ENCODE measurements around the gene PTPA. TPM values are rescaled to one million over a fixed set of nuclear protein-coding genes. Genes with fewer than 3 reads are reported as not detected.
"Not testable (repeated sequence)": the region's sequence is repeated elsewhere in the genome, so short reads cannot be mapped to it uniquely, and the experiment has no call there.

The PTPA gene
- total RNA-seq, 1 donor from 2014 or later, result 162 TPM

- TF ChIP-seq, protein P1, sequence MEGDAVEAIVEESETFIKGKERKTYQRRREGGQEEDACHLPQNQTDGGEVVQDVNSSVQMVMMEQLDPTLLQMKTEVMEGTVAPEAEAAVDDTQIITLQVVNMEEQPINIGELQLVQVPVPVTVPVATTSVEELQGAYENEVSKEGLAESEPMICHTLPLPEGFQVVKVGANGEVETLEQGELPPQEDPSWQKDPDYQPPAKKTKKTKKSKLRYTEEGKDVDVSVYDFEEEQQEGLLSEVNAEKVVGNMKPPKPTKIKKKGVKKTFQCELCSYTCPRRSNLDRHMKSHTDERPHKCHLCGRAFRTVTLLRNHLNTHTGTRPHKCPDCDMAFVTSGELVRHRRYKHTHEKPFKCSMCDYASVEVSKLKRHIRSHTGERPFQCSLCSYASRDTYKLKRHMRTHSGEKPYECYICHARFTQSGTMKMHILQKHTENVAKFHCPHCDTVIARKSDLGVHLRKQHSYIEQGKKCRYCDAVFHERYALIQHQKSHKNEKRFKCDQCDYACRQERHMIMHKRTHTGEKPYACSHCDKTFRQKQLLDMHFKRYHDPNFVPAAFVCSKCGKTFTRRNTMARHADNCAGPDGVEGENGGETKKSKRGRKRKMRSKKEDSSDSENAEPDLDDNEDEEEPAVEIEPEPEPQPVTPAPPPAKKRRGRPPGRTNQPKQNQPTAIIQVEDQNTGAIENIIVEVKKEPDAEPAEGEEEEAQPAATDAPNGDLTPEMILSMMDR (IDR thresholded peaks at IDR 0.05; ENCODE audit: borderline replicate concordance), result no peak
- intact Hi-C loops (cut with micrococcal nuclease), result no loop called here
- Histone ChIP-seq H3K9me3 (replicated peaks) (no peaks in the 10 kb centered on the region), H3K27ac (replicated peaks) (no peak overlapping the region), H3K4me1 (peaks cover 50% of the 10 kb centered on the region), H3K36me3 (peaks cover 19% of the 10 kb centered on the region), H3K4me3 (no peak overlapping the region), H3K27me3 (ENCODE audit: low read depth) (no peaks in the 10 kb centered on the region)
- no peak for DNase-seq
Measured at GRCh38 chr9:129108083-129108804, 3.0 kb upstream of the PTPA start.

GRCh38 chr9:129108805-129109536 lies 2.2 kb upstream of the PTPA start:
- intact Hi-C loops (cut with micrococcal nuclease), result no loop called here
- Histone ChIP-seq H3K36me3 (peaks cover 19% of the 10 kb centered on the region), H3K9me3 (replicated peaks) (no peaks in the 10 kb centered on the region), H3K27ac (replicated peaks) (peak overlapping the region; percentile 99), H3K27me3 (ENCODE audit: low read depth) (no peaks in the 10 kb centered on the region), H3K4me1 (peaks cover 49% of the 10 kb centered on the region), H3K4me3 (peak overlapping the region; percentile 89)
- TF ChIP-seq, protein P1 (IDR thresholded peaks at IDR 0.05; ENCODE audit: borderline replicate concordance), result no peak
- DNase-seq, result no peak

DNA sequence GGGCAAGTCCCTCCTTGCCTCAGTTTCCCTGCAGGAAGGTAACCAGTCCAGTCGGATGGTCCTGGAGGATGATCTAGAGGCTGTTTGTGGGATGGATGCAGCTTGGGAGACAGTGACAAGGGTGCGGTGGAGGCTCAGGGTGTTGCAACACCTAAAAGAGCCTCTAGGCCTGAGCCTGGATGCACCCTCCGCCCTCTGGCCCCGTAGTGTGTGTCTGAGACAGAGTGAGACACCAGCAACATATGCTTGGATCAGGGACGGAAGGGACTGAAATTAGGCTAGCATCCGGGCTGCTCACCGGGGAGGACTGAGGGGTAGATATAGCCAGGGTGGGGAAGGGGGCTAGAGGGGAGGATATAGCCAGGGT lies 1.7 kb upstream of the PTPA start:
- intact Hi-C loops (cut with micrococcal nuclease), result no loop called here
- peak overlapping the region; percentile 99 for H3K27ac ChIP-seq (replicated peaks)
- peaks cover 19% of the 10 kb centered on the region for H3K36me3 ChIP-seq
- H3K4me1 ChIP-seq, result peaks cover 52% of the 10 kb centered on the region
- H3K27me3 ChIP-seq (ENCODE audit: low read depth), result no peaks in the 10 kb centered on the region
- peak overlapping the region; percentile 89 for H3K4me3 ChIP-seq
- DNase-seq, result no peak
- H3K9me3 ChIP-seq (replicated peaks), result no peaks in the 10 kb centered on the region
- TF ChIP-seq, protein P1 (IDR thresholded peaks at IDR 0.05; ENCODE audit: borderline replicate concordance), result no peak

GRCh38 chr9:129109952-129110739 lies 1.1 kb upstream of the PTPA start:
- Histone ChIP-seq H3K27me3 (ENCODE audit: low read depth) (no peaks in the 10 kb centered on the region), H3K4me1 (peaks cover 58% of the 10 kb centered on the region), H3K4me3 (peak overlapping the region; percentile 89), H3K9me3 (replicated peaks) (no peaks in the 10 kb centered on the region), H3K36me3 (peaks cover 19% of the 10 kb centered on the region), H3K27ac (replicated peaks) (peak overlapping the region; percentile 99)
- intact Hi-C loops (cut with micrococcal nuclease), result no loop called here
- TF ChIP-seq, protein P1 (IDR thresholded peaks at IDR 0.05; ENCODE audit: borderline replicate concordance), result no peak
- DNase-seq, result no peak

- intact Hi-C loops (cut with micrococcal nuclease), result no loop called here
Measured at GRCh38 chr9:129111528-129112151, 425 bp downstream of the PTPA start.

GRCh38 chr9:129112526-129112925 lies 1.3 kb downstream of the PTPA start:
- H3K9me3 ChIP-seq (replicated peaks); H3K27me3 ChIP-seq (ENCODE audit: low read depth); H3K36me3 ChIP-seq; DNase-seq; intact Hi-C loops (cut with micrococcal nuclease); H3K27ac ChIP-seq (replicated peaks): not testable (repeated sequence)
- peaks cover 64% of the 10 kb centered on the region for H3K4me1 ChIP-seq
- peak overlapping the region; percentile 89 for H3K4me3 ChIP-seq

More at GRCh38 chr9:129111528-129112151, 425 bp downstream of the PTPA start:
- no peak for DNase-seq
- Histone ChIP-seq H3K9me3 (replicated peaks) (no peaks in the 10 kb centered on the region), H3K36me3 (peaks cover 13% of the 10 kb centered on the region), H3K4me1 (peaks cover 64% of the 10 kb centered on the region), H3K4me3 (peak overlapping the region; percentile 89), H3K27ac (replicated peaks) (peak overlapping the region; percentile 99), H3K27me3 (ENCODE audit: low read depth) (no peaks in the 10 kb centered on the region)
- TF ChIP-seq, protein P1 (IDR thresholded peaks at IDR 0.05; ENCODE audit: borderline replicate concordance), result no peak
